ENCODE measurements around the gene DDX23. TPM values are rescaled to one million over a fixed set of nuclear protein-coding genes. Genes with fewer than 3 reads are reported as not detected.
A peak's percentile ranks its signal among the peaks of the same experiment; 100 is the strongest.

Gene DDX23
- total RNA-seq, 1 experiment from 2014 or later, result 98.1 TPM

DNA sequence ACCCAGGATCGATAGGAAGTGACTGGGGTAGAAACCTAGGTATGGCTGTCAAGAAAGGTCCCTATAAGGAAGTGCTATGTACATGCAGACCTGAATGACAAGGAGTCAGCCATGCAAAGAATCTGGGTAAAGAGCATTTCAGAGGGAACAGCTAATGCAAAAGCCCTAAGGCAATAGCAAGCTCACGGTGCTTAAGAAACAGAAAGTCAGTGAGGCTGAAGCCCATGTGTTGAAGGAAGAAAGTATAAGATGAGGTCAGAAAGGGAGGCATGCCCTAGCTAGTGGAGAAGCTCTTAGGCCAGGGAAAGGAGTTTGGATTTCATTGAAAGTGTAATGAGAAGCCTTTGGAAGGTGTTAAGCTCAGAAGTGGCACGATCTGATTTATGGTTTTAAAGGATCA is 57.1 kb downstream of the DDX23 start:
- no peaks in the 10 kb centered on the region; the same call in 1 of the 2 replicates for H3K27me3 ChIP-seq (ENCODE audit: insufficient read depth, low read length)
- H3K4me3 Mint-ChIP-seq, result no peak overlapping the region
- no peaks in the 10 kb centered on the region for H3K9me3 Mint-ChIP-seq
- no peaks in the 10 kb centered on the region for H4K20me1 ChIP-seq (ENCODE audit: control insufficient read depth, insufficient read depth, insufficient read length)
- H3K23ac ChIP-seq (ENCODE audit: insufficient read length, low read depth, low read length), result no peak overlapping the region
- H2AFZ ChIP-seq (ENCODE audit: low read length), result no peak overlapping the region
- H4K8ac ChIP-seq (replicated peaks; ENCODE audit: insufficient read length, low read depth, low read length), result no peak overlapping the region
- no peak overlapping the region for H2BK15ac ChIP-seq (ENCODE audit: low read depth, low read length)
- no peak overlapping the region for H2BK20ac ChIP-seq (ENCODE audit: low read depth, low read length, poor library complexity, severe bottlenecking)
- no peaks in the 10 kb centered on the region for H3K9me3 ChIP-seq (ENCODE audit: control insufficient read depth, low read depth, low read length)
- no peaks in the 10 kb centered on the region for H3K36me3 Mint-ChIP-seq (ENCODE audit: insufficient read depth in 1 of 3, low read depth in 3 of 3)
- H3K27me3 Mint-ChIP-seq (ENCODE audit: low read depth), result peaks cover 8% of the 10 kb centered on the region
- no CpG with 5 or more reads among the region's 3 CpGs for WGBS (ENCODE audit: extremely low coverage, insufficient read length, low lambda C conversion rate)
- H3K9ac ChIP-seq (ENCODE audit: extremely low read depth, insufficient read length, low read length), result no peak overlapping the region
- H3K14ac ChIP-seq (ENCODE audit: insufficient read depth, low read length), result no peak overlapping the region
- no peak overlapping the region for H3K27ac ChIP-seq (ENCODE audit: insufficient read length, low read depth, low read length)
- H3K79me2 ChIP-seq (ENCODE audit: insufficient read depth, low read length), result no peaks in the 10 kb centered on the region
- H2BK5ac ChIP-seq (ENCODE audit: insufficient read length, low read length), result no peak overlapping the region
- peaks cover 21 to 23% of the 10 kb centered on the region in 2 experiments for H3K4me1 Mint-ChIP-seq
- no peak overlapping the region for H4K5ac ChIP-seq (ENCODE audit: insufficient read length, low read depth, low read length)
- no peaks in the 10 kb centered on the region for H3K23me2 ChIP-seq (ENCODE audit: insufficient read length, low read depth, low read length, poor library complexity, severe bottlenecking)
- no peaks in the 10 kb centered on the region for H3K4me1 ChIP-seq (ENCODE audit: insufficient read depth, low read length)
- H2BK12ac ChIP-seq (ENCODE audit: insufficient read length, low read depth, low read length), result no peak overlapping the region
- no peak overlapping the region for H3K4ac ChIP-seq (ENCODE audit: low read depth, low read length)
- DNase-seq, result peak; percentile 56
- H3K18ac ChIP-seq (ENCODE audit: insufficient read length, low read depth, low read length), result no peak overlapping the region
- no peaks in the 10 kb centered on the region for H3K79me1 ChIP-seq (ENCODE audit: insufficient read depth, low read depth, low read length, poor library complexity, severe bottlenecking)
- H2BK120ac ChIP-seq (ENCODE audit: low read depth, low read length, poor library complexity, severe bottlenecking), result no peak overlapping the region
- H3K27ac Mint-ChIP-seq, result no peak overlapping the region
- no peak overlapping the region for H4K91ac ChIP-seq (ENCODE audit: insufficient read length, low read depth, low read length)
- no peak overlapping the region for H2AK5ac ChIP-seq (ENCODE audit: insufficient read length, low read length)
- no peak overlapping the region for H3T11ph ChIP-seq (ENCODE audit: low read length)
- H3K4me2 ChIP-seq (ENCODE audit: insufficient read depth, insufficient read length, low read length), result no peak overlapping the region
- TF ChIP-seq, protein P1, sequence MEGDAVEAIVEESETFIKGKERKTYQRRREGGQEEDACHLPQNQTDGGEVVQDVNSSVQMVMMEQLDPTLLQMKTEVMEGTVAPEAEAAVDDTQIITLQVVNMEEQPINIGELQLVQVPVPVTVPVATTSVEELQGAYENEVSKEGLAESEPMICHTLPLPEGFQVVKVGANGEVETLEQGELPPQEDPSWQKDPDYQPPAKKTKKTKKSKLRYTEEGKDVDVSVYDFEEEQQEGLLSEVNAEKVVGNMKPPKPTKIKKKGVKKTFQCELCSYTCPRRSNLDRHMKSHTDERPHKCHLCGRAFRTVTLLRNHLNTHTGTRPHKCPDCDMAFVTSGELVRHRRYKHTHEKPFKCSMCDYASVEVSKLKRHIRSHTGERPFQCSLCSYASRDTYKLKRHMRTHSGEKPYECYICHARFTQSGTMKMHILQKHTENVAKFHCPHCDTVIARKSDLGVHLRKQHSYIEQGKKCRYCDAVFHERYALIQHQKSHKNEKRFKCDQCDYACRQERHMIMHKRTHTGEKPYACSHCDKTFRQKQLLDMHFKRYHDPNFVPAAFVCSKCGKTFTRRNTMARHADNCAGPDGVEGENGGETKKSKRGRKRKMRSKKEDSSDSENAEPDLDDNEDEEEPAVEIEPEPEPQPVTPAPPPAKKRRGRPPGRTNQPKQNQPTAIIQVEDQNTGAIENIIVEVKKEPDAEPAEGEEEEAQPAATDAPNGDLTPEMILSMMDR (conservative IDR thresholded peaks at IDR 0.05), result no peak
- H3K56ac ChIP-seq (ENCODE audit: insufficient read length, low read depth, low read length), result no peak overlapping the region

All from H9 (cell line).